ENCODE data around the gene SLC25A36.
A peak's percentile ranks its signal among the peaks of the same experiment; 100 is the strongest.

The SLC25A36 gene

DNA sequence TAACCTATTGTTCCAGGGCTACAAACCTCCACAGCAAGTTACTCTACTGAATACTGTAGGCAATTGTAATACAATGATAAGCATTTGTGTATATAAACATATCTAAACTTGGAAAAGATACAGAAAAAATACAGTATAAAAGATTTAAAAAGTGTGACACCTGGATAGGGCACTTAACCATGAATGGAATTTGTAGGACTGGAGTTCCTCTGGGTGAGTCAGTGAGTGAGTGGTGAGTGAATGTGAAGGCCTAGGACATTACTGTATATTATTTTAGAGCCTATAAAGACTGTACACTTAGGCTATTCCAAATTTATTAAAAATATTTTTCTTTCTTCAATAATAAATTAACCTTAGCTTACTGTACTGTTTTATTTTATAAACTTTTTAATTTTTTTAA is 38.4 kb upstream of the SLC25A36 start:
- no peak overlapping the region for H3K4me3 Mint-ChIP-seq

DNA sequence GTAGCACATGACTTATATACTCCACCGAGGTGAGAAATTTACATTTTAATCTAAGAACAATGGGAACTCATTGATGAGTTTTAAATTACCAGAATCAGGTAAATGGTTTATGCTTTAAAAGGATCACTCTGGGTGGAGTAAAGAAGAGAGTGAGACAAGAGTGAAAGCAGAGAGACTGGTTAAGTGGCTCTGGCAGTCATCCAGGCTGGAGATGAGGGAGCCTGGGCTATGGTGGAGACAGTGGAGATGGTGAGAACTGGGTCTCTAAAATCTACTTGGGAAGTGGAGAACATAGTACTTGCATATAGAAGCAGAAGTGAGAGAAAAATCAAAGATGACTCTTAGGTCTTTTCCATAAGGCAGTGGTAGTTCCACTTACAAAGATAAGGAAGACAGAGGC is 37.1 kb upstream of the SLC25A36 start:
- Mint-ChIP-seq H3K27ac (no peak overlapping the region), H3K9me3 (no peaks in the 10 kb centered on the region), H3K36me3 (ENCODE audit: low read depth) (no peaks in the 10 kb centered on the region), H3K4me1 (peaks cover 9% of the 10 kb centered on the region), H3K27me3 (ENCODE audit: low read depth, poor library complexity) (peaks cover 24% of the 10 kb centered on the region), H3K4me3 (no peak overlapping the region)
- DNase-seq: no peak
- TF ChIP-seq CTCF (IDR thresholded peaks at IDR 0.05): no peak

More for the DNA sequence above, 38.4 kb upstream of the SLC25A36 start:
- Mint-ChIP-seq H3K27ac (no peak overlapping the region), H3K4me1 (peaks cover 9% of the 10 kb centered on the region), H3K9me3 (no peaks in the 10 kb centered on the region), H3K27me3 (ENCODE audit: low read depth, poor library complexity) (peaks cover 17% of the 10 kb centered on the region), H3K36me3 (ENCODE audit: low read depth) (no peaks in the 10 kb centered on the region)
- no peak for TF ChIP-seq CTCF (IDR thresholded peaks at IDR 0.05)
- no peak for DNase-seq

DNA sequence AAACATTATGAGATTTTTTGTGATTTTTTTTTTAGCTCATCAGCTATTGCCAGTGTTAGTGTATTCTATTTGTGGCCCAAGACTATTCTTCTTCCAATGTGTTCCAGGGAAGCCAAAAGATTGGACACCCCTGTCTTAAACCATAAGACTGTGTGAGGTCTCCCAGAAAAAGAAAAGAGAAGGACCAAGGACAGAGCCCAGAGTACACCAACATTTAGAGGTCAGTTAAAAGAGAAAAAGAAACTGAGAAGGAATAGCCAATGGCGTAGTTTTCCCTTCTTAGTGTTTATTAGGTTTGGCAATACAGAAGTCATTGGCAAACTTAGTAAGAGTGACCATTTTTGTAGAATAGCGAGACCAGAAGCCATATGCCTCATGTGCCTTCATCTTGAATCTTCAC is 36.1 kb upstream of the SLC25A36 start:
- no peak for DNase-seq
- Mint-ChIP-seq H3K27ac (peak overlapping the region; percentile 34), H3K36me3 (ENCODE audit: low read depth) (no peaks in the 10 kb centered on the region), H3K4me1 (peaks cover 9% of the 10 kb centered on the region), H3K9me3 (no peaks in the 10 kb centered on the region), H3K4me3 (no peak overlapping the region), H3K27me3 (ENCODE audit: low read depth, poor library complexity) (peaks cover 20% of the 10 kb centered on the region)
- TF ChIP-seq CTCF (IDR thresholded peaks at IDR 0.05): no peak

GRCh38 chr3:140906785-140907184 is 34.9 kb upstream of the SLC25A36 start:
- H3K4me1 Mint-ChIP-seq: peaks cover 15% of the 10 kb centered on the region
- H3K4me3 Mint-ChIP-seq: no peak overlapping the region
- H3K27ac Mint-ChIP-seq: no peak overlapping the region
- H3K9me3 Mint-ChIP-seq: no peaks in the 10 kb centered on the region
- peaks cover 17% of the 10 kb centered on the region for H3K27me3 Mint-ChIP-seq (ENCODE audit: low read depth, poor library complexity)
- no peak for TF ChIP-seq CTCF (IDR thresholded peaks at IDR 0.05)
- no peaks in the 10 kb centered on the region for H3K36me3 Mint-ChIP-seq (ENCODE audit: low read depth)
- DNase-seq: no peak

DNA sequence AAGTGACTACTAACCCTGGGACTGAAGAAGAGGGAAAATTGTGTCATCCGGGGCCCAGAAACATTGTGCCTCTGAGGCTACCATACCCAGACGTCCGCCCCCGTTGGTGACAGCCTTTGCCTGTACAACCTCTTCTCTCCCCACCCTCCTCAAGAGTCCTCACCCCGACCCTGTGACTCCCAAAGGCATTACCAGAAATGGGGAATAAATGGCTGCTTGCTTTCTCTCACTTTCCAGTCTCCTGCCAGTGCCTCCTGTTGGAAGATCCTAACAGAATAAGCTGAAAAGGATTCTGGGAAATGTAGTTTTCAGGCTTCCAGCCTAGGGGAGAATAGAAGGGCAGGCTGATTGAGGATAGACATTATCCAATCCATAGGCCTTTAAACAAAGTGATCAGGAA is 30.8 kb upstream of the SLC25A36 start:
- Mint-ChIP-seq H3K36me3 (ENCODE audit: low read depth) (no peaks in the 10 kb centered on the region), H3K4me1 (peaks cover 12% of the 10 kb centered on the region), H3K9me3 (no peaks in the 10 kb centered on the region), H3K4me3 (peak overlapping the region; percentile 82), H3K27ac (no peak overlapping the region), H3K27me3 (ENCODE audit: low read depth, poor library complexity) (peaks cover 42% of the 10 kb centered on the region)
- TF ChIP-seq CTCF (IDR thresholded peaks at IDR 0.05): no peak
- DNase-seq: no peak

- no peak overlapping the region for H3K27ac Mint-ChIP-seq
- no peak overlapping the region for H3K4me3 Mint-ChIP-seq
- no peaks in the 10 kb centered on the region for H3K36me3 Mint-ChIP-seq (ENCODE audit: low read depth)
- H3K9me3 Mint-ChIP-seq: no peaks in the 10 kb centered on the region
- peaks cover 12% of the 10 kb centered on the region for H3K4me1 Mint-ChIP-seq
- TF ChIP-seq CTCF (IDR thresholded peaks at IDR 0.05): no peak
- DNase-seq: no peak
- H3K27me3 Mint-ChIP-seq (ENCODE audit: low read depth, poor library complexity): peaks cover 52% of the 10 kb centered on the region
Measured at GRCh38 chr3:140911822-140912221, 29.8 kb upstream of the SLC25A36 start.

Data from nephron progenitor cell (in vitro differentiated cells).